Fibroblast of lung (primary cell): ENCODE data around the gene CXCR3. TPM values are rescaled to one million over a fixed set of nuclear protein-coding genes. Genes with fewer than 3 reads are reported as not detected.
A peak's percentile ranks its signal among the peaks of the same experiment; 100 is the strongest.

Experiments
- DNase-seq, 2 donors: peaks; one replicate each; pipeline versions ENCODE4 v3.0.0 to v3.0.0-alpha.2; 2010; ENCODE audit warnings: low read depth in 2 of 2
- H2AFZ ChIP-seq: 2 replicates; pipeline ENCODE4 v1.5.1; 2012; ENCODE audit warnings: low read length, control low read depth, inconsistent platforms
- H3K27ac ChIP-seq: 2 replicates; pipeline ENCODE4 v1.5.1; 2011; ENCODE audit warnings: low read length, control low read depth; ENCODE audit not compliant: insufficient read depth
- H3K27me3 ChIP-seq: 2 replicates; pipeline ENCODE4 v1.5.1; 2011; ENCODE audit warnings: mild to moderate bottlenecking, low read length; ENCODE audit not compliant: control insufficient read depth, insufficient read depth
- H3K36me3 ChIP-seq: 2 replicates; pipeline ENCODE4 v1.5.1; 2011; ENCODE audit warnings: low read length; ENCODE audit not compliant: control insufficient read depth, insufficient read depth
- H3K4me1 ChIP-seq: 2 replicates; pipeline ENCODE4 v1.5.1; 2011; ENCODE audit warnings: low read length; ENCODE audit not compliant: control insufficient read depth, insufficient read depth; ENCODE audit errors: extremely low read depth
- H3K4me2 ChIP-seq: 2 replicates; pipeline ENCODE4 v1.5.1; 2011; ENCODE audit warnings: low read length, control low read depth; ENCODE audit not compliant: insufficient read depth; ENCODE audit errors: extremely low read depth
- H3K4me3 ChIP-seq, 4 experiments: fragments of 200-600 bp in 1 of 4; sonication (generic) in 1 of 4; replicated peaks in 1 of 4; 2 replicates each; pipeline ENCODE4 v1.5.1; 2011 to 2016; ENCODE audit warnings: low read length in 4 of 4, low read depth in 3 of 4, mild to moderate bottlenecking in 3 of 4, control low read depth in 2 of 4, inconsistent platforms in 1 of 4, mixed read lengths in 1 of 4; ENCODE audit not compliant: insufficient read depth in 1 of 4; ENCODE audit errors: control extremely low read depth in 1 of 4
- H3K79me2 ChIP-seq: 2 replicates; pipeline ENCODE4 v1.5.1; 2012; ENCODE audit warnings: mild to moderate bottlenecking, low read length, inconsistent platforms; ENCODE audit not compliant: control insufficient read depth, insufficient read depth
- H3K9ac ChIP-seq: 2 replicates; pipeline ENCODE4 v1.5.1; 2011; ENCODE audit warnings: mild to moderate bottlenecking, low read length, control low read depth; ENCODE audit not compliant: insufficient read depth
- H3K9me3 ChIP-seq: 2 replicates; pipeline ENCODE4 v1.5.1; 2012; ENCODE audit warnings: low read depth, low read length; ENCODE audit not compliant: control insufficient read depth, insufficient read depth
- H4K20me1 ChIP-seq: 2 replicates; pipeline ENCODE4 v1.5.1; 2011; ENCODE audit warnings: low read length; ENCODE audit not compliant: control insufficient read depth, insufficient read depth; ENCODE audit errors: extremely low read depth
- EZH2 ChIP-seq: IDR thresholded peaks from 2 replicates; pipeline ENCODE4 v1.5.1; 2012; ENCODE audit warnings: low read length, control low read depth, mild to moderate bottlenecking; ENCODE audit errors: missing control alignments
- polyA plus RNA-seq, 2 donors: library from polyadenylated mRNA; depleted of rRNA in 1 of 2; stranded (reverse) in 1 of 2; unstranded in 1 of 2; fragments of >200 nt; gene quantifications; 2 replicates each; pipeline ENCODE4 v1.2.1, GENCODE V29; 2011 to 2012; ENCODE audit warnings: missing spikeins in 1 of 2
- total RNA-seq: library from RNA; depleted of rRNA; stranded (reverse); fragments of >200 nt; gene quantifications from 2 replicates; pipeline ENCODE4 v1.2.1, GENCODE V29; 2014
- TF ChIP-seq, protein P1 (sequence below), 2 donors: IDR thresholded peaks in 1 of 2; conservative IDR thresholded peaks in 1 of 2; 1 replicate in 1 of 2; 2 replicates in 1 of 2; pipeline ENCODE4 v1.5.1; 2011 to 2012; ENCODE audit warnings: low read length in 2 of 2, control low read depth in 1 of 2, inconsistent platforms in 1 of 2, low read depth in 1 of 2, mild to moderate bottlenecking in 1 of 2

The CXCR3 gene
- total and polyA plus RNA-seq, 2 donors (not counting 1 experiment from before 2014, with no cell fraction given), result not detected

DNA sequence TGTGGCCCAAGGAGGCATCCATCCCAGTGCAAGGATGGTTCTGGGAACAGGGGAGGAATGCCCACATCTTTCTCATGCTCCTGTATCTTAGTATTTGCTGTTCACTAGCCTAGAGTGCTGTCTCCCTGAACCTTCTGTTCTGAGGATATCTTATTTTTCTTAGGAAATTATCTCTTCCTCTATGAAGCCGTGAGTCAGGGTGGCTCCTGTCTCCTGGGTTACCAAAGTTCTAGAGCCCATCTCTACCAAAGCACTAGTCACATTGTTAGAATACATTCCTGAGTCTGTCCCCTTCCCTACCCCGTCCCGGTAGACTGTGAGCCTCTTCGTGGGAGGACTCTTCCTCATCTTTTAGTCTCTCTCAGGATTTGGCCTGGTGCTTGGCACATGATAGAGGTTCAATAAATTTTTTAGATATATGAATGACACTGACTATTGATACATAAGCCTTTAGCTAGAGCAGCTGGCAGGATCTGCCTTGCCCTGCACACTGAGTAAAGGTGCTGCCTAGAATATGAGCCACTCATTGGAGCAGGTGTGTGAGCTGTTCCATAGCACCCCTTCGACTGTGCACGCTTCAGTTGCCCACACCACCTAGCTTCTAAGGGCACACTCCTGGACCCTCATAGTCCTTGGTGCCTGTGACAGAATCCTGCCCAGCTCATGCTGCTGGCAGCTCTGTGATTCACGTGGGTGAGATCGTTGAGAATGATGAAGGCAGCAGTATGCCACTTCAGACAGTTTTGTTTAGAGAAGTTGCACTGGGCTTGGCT is 13.3 kb downstream of the CXCR3 start:
- Histone ChIP-seq H3K27ac (no peak overlapping the region), H3K4me2 (no peak overlapping the region), H3K4me1 (no peaks in the 10 kb centered on the region), H4K20me1 (no peaks in the 10 kb centered on the region), H3K9ac (no peak overlapping the region), H3K36me3 (peaks cover 4% of the 10 kb centered on the region), H2AFZ (no peak overlapping the region), H3K4me3 (no peak overlapping the region), H3K27me3 (no peaks in the 10 kb centered on the region), H3K79me2 (no peaks in the 10 kb centered on the region), H3K9me3 (no peaks in the 10 kb centered on the region)
- DNase-seq, result no peak
- TF ChIP-seq EZH2, result no peak
- TF ChIP-seq, protein P1, sequence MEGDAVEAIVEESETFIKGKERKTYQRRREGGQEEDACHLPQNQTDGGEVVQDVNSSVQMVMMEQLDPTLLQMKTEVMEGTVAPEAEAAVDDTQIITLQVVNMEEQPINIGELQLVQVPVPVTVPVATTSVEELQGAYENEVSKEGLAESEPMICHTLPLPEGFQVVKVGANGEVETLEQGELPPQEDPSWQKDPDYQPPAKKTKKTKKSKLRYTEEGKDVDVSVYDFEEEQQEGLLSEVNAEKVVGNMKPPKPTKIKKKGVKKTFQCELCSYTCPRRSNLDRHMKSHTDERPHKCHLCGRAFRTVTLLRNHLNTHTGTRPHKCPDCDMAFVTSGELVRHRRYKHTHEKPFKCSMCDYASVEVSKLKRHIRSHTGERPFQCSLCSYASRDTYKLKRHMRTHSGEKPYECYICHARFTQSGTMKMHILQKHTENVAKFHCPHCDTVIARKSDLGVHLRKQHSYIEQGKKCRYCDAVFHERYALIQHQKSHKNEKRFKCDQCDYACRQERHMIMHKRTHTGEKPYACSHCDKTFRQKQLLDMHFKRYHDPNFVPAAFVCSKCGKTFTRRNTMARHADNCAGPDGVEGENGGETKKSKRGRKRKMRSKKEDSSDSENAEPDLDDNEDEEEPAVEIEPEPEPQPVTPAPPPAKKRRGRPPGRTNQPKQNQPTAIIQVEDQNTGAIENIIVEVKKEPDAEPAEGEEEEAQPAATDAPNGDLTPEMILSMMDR (conservative IDR thresholded peaks at IDR 0.05 in 1 of 2, IDR thresholded peaks at IDR 0.05 in 1 of 2; ENCODE audit: low read depth in 1 of 2, low read length in 2 of 2), result no peak

DNA sequence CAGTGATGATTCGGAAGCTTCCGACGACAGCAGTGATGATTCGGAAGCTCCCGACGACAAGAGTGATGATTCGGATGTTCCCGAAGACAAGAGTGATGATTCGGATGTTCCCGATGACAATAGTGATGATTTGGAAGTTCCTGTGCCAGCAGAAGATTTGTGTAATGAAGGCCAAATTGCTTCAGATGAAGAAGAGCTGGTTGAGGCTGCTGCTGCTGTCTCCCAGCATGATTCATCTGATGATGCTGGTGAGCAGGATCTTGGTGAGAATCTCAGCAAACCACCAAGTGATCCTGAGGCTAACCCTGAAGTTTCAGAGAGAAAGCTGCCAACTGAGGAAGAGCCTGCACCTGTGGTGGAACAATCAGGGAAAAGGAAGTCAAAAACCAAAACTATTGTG is 14.2 kb downstream of the CXCR3 start:
- TF ChIP-seq, protein P1 (conservative IDR thresholded peaks at IDR 0.05 in 1 of 2, IDR thresholded peaks at IDR 0.05 in 1 of 2; ENCODE audit: low read depth in 1 of 2, low read length in 2 of 2), result no peak
- TF ChIP-seq EZH2, result no peak
- no peaks in the 10 kb centered on the region for H3K9me3 ChIP-seq

DNA sequence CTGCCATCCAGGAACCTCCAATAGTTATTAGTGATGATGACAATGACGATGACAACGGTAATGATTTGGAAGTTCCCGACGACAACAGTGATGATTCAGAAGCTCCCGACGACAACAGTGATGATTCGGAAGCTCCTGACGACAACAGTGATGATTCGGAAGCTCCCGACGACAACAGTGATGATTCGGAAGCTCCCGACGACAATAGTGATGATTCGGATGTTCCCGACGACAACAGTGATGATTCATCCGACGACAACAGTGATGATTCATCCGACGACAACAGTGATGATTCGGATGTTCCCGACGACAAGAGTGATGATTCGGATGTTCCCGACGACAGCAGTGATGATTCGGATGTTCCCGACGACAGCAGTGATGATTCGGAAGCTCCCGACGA is 14.7 kb downstream of the CXCR3 start:
- no peaks in the 10 kb centered on the region for H4K20me1 ChIP-seq
- H3K9me3 ChIP-seq, result no peaks in the 10 kb centered on the region
- H3K27ac ChIP-seq, result no peak overlapping the region
- no peak overlapping the region for H3K9ac ChIP-seq
- H2AFZ ChIP-seq, result no peak overlapping the region
- H3K4me2 ChIP-seq, result no peak overlapping the region
- no peaks in the 10 kb centered on the region for H3K79me2 ChIP-seq
- H3K4me3 ChIP-seq, result no peak overlapping the region
- peak in 1 of 2 donors; percentile 11 for DNase-seq
- H3K36me3 ChIP-seq, result peaks cover 4% of the 10 kb centered on the region
- no peaks in the 10 kb centered on the region for H3K4me1 ChIP-seq
- no peaks in the 10 kb centered on the region for H3K27me3 ChIP-seq
- TF ChIP-seq, protein P1 (conservative IDR thresholded peaks at IDR 0.05 in 1 of 2, IDR thresholded peaks at IDR 0.05 in 1 of 2; ENCODE audit: low read depth in 1 of 2, low read length in 2 of 2), result no peak
- no peak for TF ChIP-seq EZH2

More for the DNA sequence above, 14.2 kb downstream of the CXCR3 start:
- Histone ChIP-seq H3K79me2 (no peaks in the 10 kb centered on the region), H3K9ac (no peak overlapping the region), H3K4me1 (no peaks in the 10 kb centered on the region), H3K4me3 (no peak overlapping the region), H3K4me2 (no peak overlapping the region), H3K27ac (no peak overlapping the region), H4K20me1 (no peaks in the 10 kb centered on the region), H3K27me3 (no peaks in the 10 kb centered on the region), H3K36me3 (peaks cover 4% of the 10 kb centered on the region), H2AFZ (no peak overlapping the region)
- DNase-seq, result peak in 1 of 2 donors; percentile 24
